ENCODE measurements around the gene TCERG1. TPM values are rescaled to one million over a fixed set of nuclear protein-coding genes. Genes with fewer than 3 reads are reported as not detected.
"Not testable (repeated sequence)": the region's sequence is repeated elsewhere in the genome, so short reads cannot be mapped to it uniquely, and the experiment has no call there.

The TCERG1 gene
- total RNA-seq, 4 donors from 2014 or later, result 28.1 to 38.6 (median 29.9) TPM

GRCh38 chr5:146553446-146553845 is 106.3 kb downstream of the TCERG1 start:
- WGBS, result 62% methylated on average over 3 of the region's 3 CpGs
- Histone ChIP-seq H3K27ac (replicated peaks in 1 of 4) (no peak overlapping the region), H3K4me1 (no peaks in the 10 kb centered on the region), H3K4me3 (no peak overlapping the region), H3K9me3 (no peaks in the 10 kb centered on the region), H3K36me3 (no peaks in the 10 kb centered on the region), H3K27me3 (no peaks in the 10 kb centered on the region)
- DNase-seq (ENCODE audit: extremely low spot score), result no peak
- TF ChIP-seq EP300 (IDR thresholded peaks at IDR 0.05) (no peak), CTCF (IDR thresholded peaks at IDR 0.05) (no peak), POLR2A (IDR thresholded peaks at IDR 0.05; ENCODE audit: low read depth) (no peak), POLR2AphosphoS5 (IDR thresholded peaks at IDR 0.05) (no peak)
- intact Hi-C loops (cut with DNase I), result no loop called here

- H3K4me1 ChIP-seq; H3K27me3 ChIP-seq; H3K9me3 ChIP-seq; intact Hi-C loops (cut with DNase I); H3K36me3 ChIP-seq; DNase-seq (ENCODE audit: extremely low spot score); H3K27ac ChIP-seq (replicated peaks in 1 of 4); H3K4me3 ChIP-seq: not testable (repeated sequence)
- no CpG with 5 or more reads among the region's 4 CpGs for WGBS
These were observed 109.8 kb downstream of the TCERG1 start for GRCh38 chr5:146556884-146557283.

GRCh38 chr5:146560205-146560812 is 113.2 kb downstream of the TCERG1 start:
- TF ChIP-seq CTCF (IDR thresholded peaks at IDR 0.05) (no peak), POLR2A (IDR thresholded peaks at IDR 0.05; ENCODE audit: low read depth) (no peak), POLR2AphosphoS5 (IDR thresholded peaks at IDR 0.05) (no peak), EP300 (IDR thresholded peaks at IDR 0.05) (no peak)
- Histone ChIP-seq H3K4me1 (no peaks in the 10 kb centered on the region), H3K27me3 (no peaks in the 10 kb centered on the region), H3K36me3 (no peaks in the 10 kb centered on the region), H3K9me3 (no peaks in the 10 kb centered on the region), H3K27ac (replicated peaks in 1 of 4) (no peak overlapping the region), H3K4me3 (no peak overlapping the region)
- WGBS, result 40% methylated on average over 3 of the region's 3 CpGs
- intact Hi-C loops (cut with DNase I), result no loop called here
- DNase-seq (ENCODE audit: extremely low spot score), result no peak

Small RNAs within 50 kb of the gene (small RNA-seq; reads per million reads assigned to genes)
- 0 reads per million in 3 donors for gene RF02271

Other genes starting within 250 kb of the TCERG1 start
- 10 to 100 TPM; 18.4 to 24.1 (median 20.6) TPM for gene RBM27, start 243.7 kb upstream of the TCERG1 start, total RNA-seq
- gene POU4F3, start 108.5 kb upstream of the TCERG1 start, total RNA-seq, result under 1 TPM in 2 of 4 donors, not detected in 2; 0.17 TPM
- gene GPR151, start 68.9 kb downstream of the TCERG1 start, total RNA-seq, result not detected

Measured in esophagus muscularis mucosa (tissue), 4 donors.